GM23248 (cell line): Measurements from ENCODE around the gene LRSAM1.

Experiments used
- EZH2 ChIP-seq: fragments of 200-600 bp; sonication (generic); IDR thresholded peaks from 2 replicates; pipeline ENCODE4 v1.6.1; 2018; ENCODE audit warnings: antibody characterized with exemption, mild to moderate bottlenecking; ENCODE audit not compliant: insufficient read depth, poor library complexity, severe bottlenecking
- EZH2phosphoT487 ChIP-seq: fragments of 200-600 bp; sonication (generic); IDR thresholded peaks from 2 replicates; pipeline ENCODE4 v1.6.1; 2018; ENCODE audit warnings: antibody characterized with exemption, moderate library complexity, mild to moderate bottlenecking, low read depth; ENCODE audit not compliant: insufficient read depth

- TF ChIP-seq EZH2 (no peak), EZH2phosphoT487 (no peak)
Observed at GRCh38 chr9:127509955-127510299, 58.6 kb downstream of the LRSAM1 start.
